A673 (cell line): ENCODE measurements around the gene MTCH2. TPM values are rescaled to one million over a fixed set of nuclear protein-coding genes. Genes with fewer than 3 reads are reported as not detected.

Experiments
- BruUV-seq: library from RNA; stranded (reverse); fragments of 400-500 nt; replicated peaks from 2 replicates; lab custom pipeline; 2021; lab: Mats Ljungman, UMichigan
- CTCF ChIA-PET: fragments of 300-600 bp; sonication (Branson Sonifier 250); formaldehyde crosslinking; loops from one replicate; lab custom pipeline; 2022; ENCODE audit warnings: antibody characterized with exemption; lab: Charles Lee
- POLR2A ChIA-PET: fragments of 300-600 bp; sonication (Branson Sonifier 250); formaldehyde crosslinking; loops from one replicate; lab custom pipeline; 2022; ENCODE audit warnings: antibody characterized with exemption; ENCODE audit not compliant: low non-redundant PET; lab: Charles Lee
- DNase-seq: peaks from one replicate; pipeline ENCODE4 v3.0.0-alpha.2; 2015; ENCODE audit warnings: low spot score
- H3K27ac ChIP-seq: fragments of 200-600 bp; sonication (generic); 2 replicates; pipeline ENCODE4 v1.5.1; 2016; ENCODE audit warnings: mixed run types, low read depth, mild to moderate bottlenecking, mixed read lengths, antibody characterized with exemption, low read length; ENCODE audit not compliant: poor library complexity, severe bottlenecking
- H3K27me3 ChIP-seq: fragments of 200-600 bp; sonication (generic); replicated peaks from 2 replicates; pipeline ENCODE4 v1.6.1; 2017; ENCODE audit warnings: mixed run types, low read depth, mild to moderate bottlenecking, mixed read lengths, antibody characterized with exemption, low read length; ENCODE audit not compliant: insufficient read depth, poor library complexity
- H3K36me3 ChIP-seq: fragments of 200-600 bp; sonication (generic); 2 replicates; pipeline ENCODE4 v1.6.1; 2016; ENCODE audit warnings: mixed run types, mild to moderate bottlenecking, mixed read lengths, antibody characterized with exemption, low read length; ENCODE audit not compliant: insufficient read depth, poor library complexity, severe bottlenecking
- H3K4me1 ChIP-seq: fragments of 200-600 bp; sonication (generic); 2 replicates; pipeline ENCODE4 v1.6.1; 2017; ENCODE audit warnings: mixed run types, mild to moderate bottlenecking, mixed read lengths, antibody characterized with exemption, low read length; ENCODE audit not compliant: insufficient read depth, poor library complexity, severe bottlenecking
- H3K4me3 ChIP-seq: fragments of 200-600 bp; sonication (generic); 2 replicates; pipeline ENCODE4 v1.5.1; 2016; ENCODE audit warnings: low read depth, mixed run types, mild to moderate bottlenecking, mixed read lengths, low read length; ENCODE audit not compliant: poor library complexity, severe bottlenecking
- H3K9me3 ChIP-seq: fragments of 200-600 bp; sonication (generic); 2 replicates; pipeline ENCODE4 v1.6.1; 2016; ENCODE audit warnings: mixed run types, low read depth, mild to moderate bottlenecking, mixed read lengths, antibody characterized with exemption, low read length; ENCODE audit not compliant: poor library complexity, severe bottlenecking
- CTCF ChIP-seq: fragments of 300-800, 200-600 bp; sonication (generic); conservative IDR thresholded peaks from 2 replicates; pipeline ENCODE4 v1.5.1; 2017; ENCODE audit warnings: low read depth, mild to moderate bottlenecking, antibody characterized with exemption, low read length, moderate library complexity, mixed read lengths
- EZH2 ChIP-seq: fragments of 200-600 bp; sonication (generic); IDR thresholded peaks from 2 replicates; pipeline ENCODE4 v1.6.1; 2017; ENCODE audit warnings: borderline replicate concordance, low read depth, mild to moderate bottlenecking, mixed read lengths, antibody characterized with exemption, low read length; ENCODE audit not compliant: poor library complexity, severe bottlenecking
- intact Hi-C: fragments of 100-400 bp; cut with micrococcal nuclease; formaldehyde crosslinking; loops from one replicate; pipeline ENCODE4 v1.10.0; 2022; ENCODE audit not compliant: unreplicated experiment
- total RNA-seq: library from RNA; stranded (reverse); gene quantifications from 2 replicates; pipeline ENCODE4 v1.2.3, GENCODE V29; 2021

MTCH2 gene
- total RNA-seq, 1 experiment from 2014 or later: 382 TPM

DNA sequence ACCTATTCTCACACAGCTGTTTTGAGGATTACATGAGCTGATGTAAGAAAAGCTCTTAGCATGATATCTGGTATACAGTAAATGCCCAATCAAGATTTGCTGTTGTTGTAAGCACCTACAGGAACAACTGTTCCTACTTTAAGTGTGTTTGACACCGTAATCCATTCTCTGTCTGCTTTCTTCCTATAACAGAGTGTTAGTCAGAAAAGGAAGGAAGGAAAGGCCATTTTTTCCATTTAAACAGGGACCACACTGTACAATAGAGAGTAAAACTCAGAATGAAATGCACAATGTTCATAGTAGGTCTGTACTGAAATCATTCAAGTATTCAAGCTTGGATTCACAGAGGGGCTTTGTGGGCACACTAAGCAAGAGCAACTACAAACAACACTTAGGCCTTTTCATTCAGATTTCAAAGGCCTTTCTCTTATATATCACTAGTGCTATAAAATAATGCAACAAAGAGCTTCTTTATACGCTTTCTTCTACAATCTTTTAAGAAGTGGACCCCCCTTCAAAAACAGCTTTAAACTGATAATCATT is 21.5 kb downstream of the MTCH2 start:
- DNase-seq: no peak
- TF ChIP-seq EZH2 (no peak), CTCF (no peak)
- CTCF ChIA-PET: no interaction called here
- H3K27me3 ChIP-seq: no peaks in the 10 kb centered on the region
- no TSS peak for BruUV-seq
- H3K36me3 ChIP-seq: peaks cover 84% of the 10 kb centered on the region
- no peaks in the 10 kb centered on the region for H3K4me1 ChIP-seq
- intact Hi-C loops: no loop called here
- no peak overlapping the region for H3K27ac ChIP-seq
- POLR2A ChIA-PET: no interaction called here
- H3K9me3 ChIP-seq: no peaks in the 10 kb centered on the region
- H3K4me3 ChIP-seq: no peak overlapping the region

- no peak overlapping the region for H3K4me3 ChIP-seq
- TF ChIP-seq EZH2 (no peak), CTCF (no peak; the same call in 1 of the 2 replicates)
- no peak overlapping the region for H3K27ac ChIP-seq
- no peaks in the 10 kb centered on the region for H3K4me1 ChIP-seq
- POLR2A ChIA-PET: no interaction called here
- intact Hi-C loops: loop anchor here (2.0 kb wide), 1 partner anchor 243 kb away; no protein-coding TSS in a partner anchor
- H3K36me3 ChIP-seq: peaks cover 52% of the 10 kb centered on the region
- CTCF ChIA-PET: interaction anchor here (0.6 to 1.5 kb wide), 3 partner anchors 179 to 491 kb away, joined by 4 to 10 read pairs (median 5); no protein-coding TSS in a partner anchor
- H3K9me3 ChIP-seq: no peaks in the 10 kb centered on the region
- DNase-seq: no peak
- H3K27me3 ChIP-seq: no peaks in the 10 kb centered on the region
- BruUV-seq: TSS peak; percentile 11
Observed at GRCh38 chr11:47617417-47617809, 24.9 kb downstream of the MTCH2 start.

- Histone ChIP-seq H3K27me3 (no peaks in the 10 kb centered on the region), H3K4me1 (no peaks in the 10 kb centered on the region), H3K27ac (no peak overlapping the region), H3K4me3 (no peak overlapping the region), H3K36me3 (peaks cover 47% of the 10 kb centered on the region), H3K9me3 (no peaks in the 10 kb centered on the region)
- CTCF ChIA-PET: interaction anchor here (0.6 to 1.5 kb wide), 4 partner anchors 8 to 491 kb away, joined by 4 to 13 read pairs (median 8); no protein-coding TSS in a partner anchor
- TF ChIP-seq CTCF (peak; percentile 93), EZH2 (no peak)
- DNase-seq: peak; percentile 82
- POLR2A ChIA-PET: interaction anchor here (0.5 kb wide), 1 partner anchor 16 kb away, joined by 3 read pairs; no protein-coding TSS in a partner anchor
- BruUV-seq: no TSS peak
- intact Hi-C loops: loop anchor here (2.0 kb wide), 1 partner anchor 242 kb away; no protein-coding TSS in a partner anchor
Observed at GRCh38 chr11:47616726-47617416, 25.5 kb downstream of the MTCH2 start.
